HG02798 (cell line): ENCODE measurements around the gene COL4A6.

Source experiments
- ATAC-seq: cut with Tn5 transposase; IDR thresholded peaks from one replicate; pipeline ENCODE4 v1.9.1; 2021; ENCODE audit warnings: mild to moderate bottlenecking; ENCODE audit not compliant: unreplicated experiment, poor library complexity

The COL4A6 gene

DNA sequence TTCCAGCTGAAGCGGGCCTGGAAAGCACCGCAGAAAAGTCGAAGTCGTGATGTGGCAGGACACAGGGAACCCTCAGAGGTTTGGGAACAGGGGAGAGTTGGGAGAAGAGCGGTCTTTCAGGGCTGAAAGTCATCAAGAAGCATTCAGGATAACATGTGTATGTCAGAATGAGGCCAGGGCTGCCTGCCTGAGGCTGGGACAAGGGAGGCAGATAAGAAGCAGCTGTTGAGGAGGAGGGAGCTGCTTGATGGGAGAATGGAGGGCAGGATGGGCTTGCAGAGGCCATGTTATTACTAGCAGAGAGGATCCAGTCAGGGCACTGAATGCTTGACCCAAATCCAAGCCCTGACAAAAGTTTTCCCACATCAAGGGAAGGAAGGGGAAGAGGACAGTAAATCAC, 214.6 kb downstream of the COL4A6 start:
- ATAC-seq = no peak

DNA sequence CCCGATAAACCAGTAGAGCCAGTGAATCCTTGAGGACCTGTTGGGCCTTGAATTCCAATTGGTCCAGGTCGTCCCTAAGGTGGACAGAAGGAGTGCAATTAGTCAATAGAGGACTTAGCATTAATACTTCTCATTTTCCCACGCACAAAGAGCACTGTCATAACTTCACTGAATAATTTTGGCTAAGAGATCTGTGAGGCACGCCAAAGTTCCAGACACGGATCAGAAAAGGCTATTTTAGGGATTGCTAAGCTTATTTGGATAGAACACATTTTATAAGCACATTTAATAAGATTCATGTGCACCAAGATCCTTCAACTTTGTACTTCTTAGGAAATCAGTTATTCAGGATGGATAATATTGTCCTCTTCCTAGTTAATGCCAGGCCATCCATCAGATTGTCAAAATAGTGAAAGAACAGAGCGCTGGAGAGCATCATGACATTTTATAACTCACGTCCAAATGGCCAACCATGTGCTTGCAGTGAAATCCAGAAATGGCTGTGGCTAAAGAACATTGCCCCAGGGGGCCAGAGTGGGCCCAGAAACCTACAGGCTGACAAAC, 216.8 kb downstream of the COL4A6 start:
- ATAC-seq = no peak

DNA sequence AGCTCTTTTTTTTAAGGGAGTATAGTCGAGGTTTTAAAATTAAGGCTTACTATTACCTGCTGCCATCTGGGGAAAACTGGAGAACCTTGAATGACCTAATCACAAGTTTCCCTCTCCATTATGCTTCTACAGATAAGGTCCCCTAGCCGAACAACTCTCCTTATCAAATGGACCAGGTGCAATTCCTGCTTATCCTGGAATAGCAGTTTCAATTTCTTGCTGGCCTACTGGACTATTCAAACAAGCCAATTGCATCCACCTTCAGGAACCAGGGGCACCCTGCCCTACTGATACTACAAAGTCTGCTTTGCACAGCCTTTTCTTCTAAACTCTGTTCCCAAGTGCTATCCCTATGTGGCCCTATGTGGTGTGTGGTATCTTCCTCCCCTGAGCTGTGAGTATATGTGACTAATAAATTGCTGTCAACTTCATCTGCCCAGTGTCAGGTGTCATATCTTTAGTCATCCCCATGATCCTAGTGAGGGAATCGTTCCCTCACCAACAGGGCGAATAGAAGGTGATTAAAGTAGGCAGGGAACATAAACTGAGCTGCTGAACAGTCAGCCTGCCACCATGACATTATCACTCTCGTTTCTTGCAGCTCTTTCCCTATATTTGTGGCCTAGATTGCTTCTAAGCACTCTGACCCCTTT, 218.1 kb downstream of the COL4A6 start:
- no peak for ATAC-seq

GRCh38 chrX:108217876-108218275, 220.3 kb downstream of the COL4A6 start:
- no peak for ATAC-seq

- ATAC-seq = no peak
These were observed 221.2 kb downstream of the COL4A6 start for GRCh38 chrX:108216919-108217571.

- no peak for ATAC-seq
These were observed 221.8 kb downstream of the COL4A6 start for GRCh38 chrX:108216405-108216804.

GRCh38 chrX:108211301-108211700, 226.9 kb downstream of the COL4A6 start:
- no peak for ATAC-seq

GRCh38 chrX:108209006-108209554, 229.1 kb downstream of the COL4A6 start:
- no peak for ATAC-seq

DNA sequence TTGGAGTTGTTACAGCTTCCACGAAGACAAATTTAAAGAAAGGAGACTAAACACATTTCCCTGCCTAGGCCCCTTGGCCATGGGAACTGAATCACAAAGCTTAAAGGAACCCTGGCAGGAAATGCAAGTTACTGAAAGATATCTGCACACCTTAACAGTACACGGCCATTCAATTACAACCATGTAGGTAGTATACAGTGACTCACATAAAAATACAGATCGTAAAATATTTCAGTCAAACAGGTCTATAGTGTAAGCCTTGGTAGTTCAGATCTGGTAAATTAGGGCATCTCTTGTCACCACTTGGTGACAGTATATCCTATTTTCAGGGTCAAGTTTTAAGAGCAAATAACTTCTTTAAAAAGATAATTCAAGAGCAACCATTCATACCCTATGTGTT, 234.7 kb downstream of the COL4A6 start:
- no peak for ATAC-seq

GRCh38 chrX:108199691-108200090, 238.5 kb downstream of the COL4A6 start:
- no peak for ATAC-seq

GRCh38 chrX:108199041-108199440, 239.2 kb downstream of the COL4A6 start:
- no peak for ATAC-seq

GRCh38 chrX:108198420-108198819, 239.8 kb downstream of the COL4A6 start:
- ATAC-seq = no peak

- ATAC-seq = no peak
These were observed 251.4 kb downstream of the COL4A6 start for GRCh38 chrX:108186811-108187210.

GRCh38 chrX:108178143-108178498, 260.1 kb downstream of the COL4A6 start:
- no peak for ATAC-seq

DNA sequence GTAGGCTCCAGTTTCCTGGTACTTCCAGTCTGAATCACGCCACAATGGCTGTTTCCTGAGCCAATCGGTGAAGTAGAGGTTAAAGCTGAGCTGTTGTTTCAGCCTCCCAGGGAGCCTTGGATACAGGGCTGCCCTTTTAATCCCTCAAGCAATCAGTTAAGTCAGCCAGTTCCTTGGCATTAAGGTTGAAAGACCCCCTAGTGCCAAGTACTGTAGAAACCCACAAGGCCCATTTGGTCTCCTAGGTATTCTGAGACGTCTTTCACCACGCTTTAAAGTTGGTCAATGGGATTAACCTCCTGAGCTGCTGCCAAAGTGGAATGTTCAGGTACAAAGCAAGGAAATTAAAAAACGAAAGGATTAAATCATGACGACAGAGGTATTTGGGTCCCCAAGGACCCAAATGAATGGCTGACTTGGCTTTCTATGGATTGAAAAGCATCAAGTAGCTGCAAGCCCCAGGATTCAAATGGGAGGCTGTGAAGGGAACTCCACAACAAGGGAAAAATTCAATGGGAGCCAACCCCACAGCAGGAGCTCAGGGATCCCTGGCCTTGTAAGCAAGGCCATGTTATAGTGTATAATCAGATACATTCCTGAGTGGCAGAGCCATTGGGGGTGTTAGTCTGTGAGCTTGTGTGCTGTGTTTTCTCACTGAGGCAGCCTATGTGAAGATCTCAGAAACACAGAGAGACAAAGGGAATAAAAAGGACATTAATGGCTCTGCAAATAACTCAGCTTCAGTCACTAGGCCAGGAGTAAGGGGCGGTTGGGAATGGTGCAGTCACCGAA, 260.7 kb downstream of the COL4A6 start:
- no peak for ATAC-seq

DNA sequence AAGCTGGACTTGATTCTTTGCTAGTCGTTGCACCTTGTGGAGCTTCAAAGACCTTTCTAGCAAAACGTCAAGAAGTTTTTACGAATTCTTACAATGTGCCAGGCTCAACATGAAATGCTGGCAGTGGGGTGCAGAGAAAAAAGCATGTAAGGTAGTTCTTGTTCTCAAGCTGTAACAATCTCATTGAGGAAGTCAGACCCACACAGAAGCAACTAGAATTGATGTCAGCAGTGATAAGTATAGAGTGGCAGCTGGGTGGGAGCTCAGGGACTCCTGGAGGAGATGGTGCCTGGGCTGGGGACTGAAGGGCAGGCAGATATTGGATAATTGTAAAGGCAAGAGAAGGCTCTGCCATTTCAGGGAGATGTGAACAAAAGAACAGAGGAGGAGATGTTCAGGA, 264.3 kb downstream of the COL4A6 start:
- ATAC-seq = no peak

- no peak for ATAC-seq
These were observed 266.6 kb downstream of the COL4A6 start for GRCh38 chrX:108171671-108172070.

GRCh38 chrX:108169768-108170167, 268.5 kb downstream of the COL4A6 start:
- ATAC-seq = no peak

GRCh38 chrX:108168961-108169740, 269.1 kb downstream of the COL4A6 start:
- no peak for ATAC-seq

DNA sequence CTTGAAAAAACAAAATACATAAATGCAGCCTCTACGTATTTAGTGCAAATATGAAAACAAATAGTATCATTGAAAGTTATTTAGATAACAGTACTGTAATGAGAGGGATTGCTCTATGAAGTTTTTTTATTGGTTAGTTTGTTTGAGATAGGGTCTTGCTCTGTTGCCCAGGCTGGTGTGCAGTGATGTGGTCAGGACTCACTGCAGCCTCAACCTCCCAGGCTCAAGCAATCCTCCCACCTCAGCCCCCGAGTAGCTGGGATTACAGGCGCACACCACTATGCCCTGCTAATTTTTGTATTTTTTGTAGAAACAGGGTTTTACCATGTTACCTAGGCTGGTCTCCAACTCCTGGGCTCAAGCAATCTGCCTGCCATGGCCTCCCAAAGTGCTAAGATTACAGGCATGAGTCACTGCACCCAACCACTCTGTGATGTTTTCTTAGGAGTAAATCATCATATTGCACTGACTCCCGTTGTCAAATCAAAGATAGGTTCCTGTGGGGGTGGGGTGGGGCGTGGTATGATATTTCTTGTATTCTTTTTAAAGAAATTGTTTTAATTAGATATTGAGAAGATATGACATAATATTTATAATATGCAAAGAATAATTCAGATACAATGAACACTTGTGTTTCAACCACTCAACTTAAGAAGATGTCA, 270.9 kb downstream of the COL4A6 start:
- ATAC-seq = no peak
